HFF-Myc (cell line): ENCODE results near the gene SAXO2.
"Not testable (repeated sequence)": the region's sequence is repeated elsewhere in the genome, so short reads cannot be mapped to it uniquely, and the experiment has no call there.

Experiments
- DNase-seq: peaks from one replicate; pipeline ENCODE4 v3.0.0-alpha.2; 2011; ENCODE audit warnings: low read depth; ENCODE audit errors: extremely low read depth
- H3K4me3 ChIP-seq: replicated peaks from 2 replicates; pipeline ENCODE4 v1.5.1; 2011; ENCODE audit warnings: low read depth, mild to moderate bottlenecking, control low read depth, low read length
- CTCF ChIP-seq: IDR thresholded peaks from 2 replicates; pipeline ENCODE4 v1.5.1; 2012; ENCODE audit warnings: mild to moderate bottlenecking, low read depth, low read length, control low read depth; ENCODE audit errors: missing control alignments

Gene SAXO2

DNA sequence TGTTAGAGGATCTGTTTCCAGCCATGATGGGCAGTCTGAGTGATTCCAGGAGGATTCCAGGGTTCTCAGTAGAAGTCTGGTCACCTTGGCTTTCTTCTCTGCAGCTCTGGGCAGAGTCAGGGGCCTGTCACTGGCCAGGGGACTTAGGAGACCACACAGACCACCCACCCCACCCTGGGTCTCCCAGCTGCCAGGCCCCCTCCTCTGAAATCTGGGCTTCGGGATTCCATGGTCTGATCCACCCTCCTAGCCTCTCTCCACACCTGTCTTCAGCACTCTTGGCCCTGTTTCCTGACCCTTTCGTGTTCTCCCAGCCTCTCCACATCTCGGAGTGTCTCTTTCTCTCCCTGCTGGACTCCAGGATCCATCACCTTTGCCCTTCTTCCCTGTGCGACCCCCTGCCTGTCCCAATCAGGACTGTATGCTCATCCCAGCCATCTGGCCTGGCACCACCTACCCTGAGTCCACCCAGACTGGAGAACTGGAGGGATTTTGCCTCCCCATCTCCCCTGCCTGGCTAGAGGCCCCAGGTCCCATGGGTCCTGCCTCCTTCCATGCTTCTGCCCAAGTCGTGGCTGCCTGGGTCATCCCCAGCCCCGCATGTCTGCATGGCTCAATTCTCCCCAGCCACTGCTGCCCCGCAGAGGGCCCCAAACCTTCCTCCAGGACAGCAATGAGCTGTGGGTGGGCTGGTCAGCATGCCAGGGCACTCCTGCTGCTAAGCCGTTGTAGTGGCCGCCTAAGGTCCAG lies 52.3 kb downstream of the SAXO2 start:
- DNase-seq = no peak
- no peak for TF ChIP-seq CTCF
- no peak overlapping the region for H3K4me3 ChIP-seq

DNA sequence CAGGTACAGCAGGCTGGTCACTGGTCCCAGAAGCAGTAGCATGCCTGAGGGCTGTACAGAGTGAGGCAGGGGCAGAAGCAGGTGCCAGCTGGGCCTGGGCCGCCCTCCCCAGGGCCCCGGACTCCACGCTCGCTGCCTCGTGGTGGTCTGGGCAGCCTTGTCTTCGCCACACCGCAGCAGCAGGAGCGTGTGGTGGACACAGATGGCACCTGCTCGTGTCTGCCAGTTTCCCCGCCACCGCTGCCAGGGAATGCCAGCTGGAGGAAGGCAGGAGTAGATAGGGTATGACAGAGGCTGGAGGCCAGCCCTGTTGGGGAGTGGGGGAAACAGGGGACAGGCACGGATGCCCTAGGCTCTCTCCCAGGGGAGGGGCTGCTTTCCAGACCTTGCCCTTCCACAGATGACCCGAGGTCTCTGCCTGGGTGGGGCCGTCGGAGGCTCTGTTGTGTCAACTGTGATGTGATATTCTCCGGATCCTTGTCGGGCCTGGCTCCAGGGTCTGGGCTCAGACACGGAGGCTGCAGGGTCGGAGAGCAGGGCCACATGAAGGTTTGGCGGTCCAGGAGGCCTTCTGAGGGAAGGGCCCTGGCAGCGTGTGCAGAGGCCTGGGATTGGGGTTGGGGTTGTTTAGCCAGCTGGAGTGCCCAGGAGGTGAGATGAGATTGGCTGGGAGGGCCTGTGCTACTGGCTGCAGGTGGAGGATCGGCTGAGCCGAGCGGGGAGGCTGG lies 53.1 kb downstream of the SAXO2 start:
- no peak overlapping the region for H3K4me3 ChIP-seq
- no peak for DNase-seq
- no peak for TF ChIP-seq CTCF

- DNase-seq, H3K4me3 ChIP-seq: not testable (repeated sequence)
These were observed 53.9 kb downstream of the SAXO2 start for GRCh38 chr15:82316247-82317090.

- DNase-seq = no peak
- H3K4me3 ChIP-seq = no peak overlapping the region
- TF ChIP-seq CTCF = no peak
These were observed 54.5 kb downstream of the SAXO2 start for GRCh38 chr15:82317091-82317489.

DNA sequence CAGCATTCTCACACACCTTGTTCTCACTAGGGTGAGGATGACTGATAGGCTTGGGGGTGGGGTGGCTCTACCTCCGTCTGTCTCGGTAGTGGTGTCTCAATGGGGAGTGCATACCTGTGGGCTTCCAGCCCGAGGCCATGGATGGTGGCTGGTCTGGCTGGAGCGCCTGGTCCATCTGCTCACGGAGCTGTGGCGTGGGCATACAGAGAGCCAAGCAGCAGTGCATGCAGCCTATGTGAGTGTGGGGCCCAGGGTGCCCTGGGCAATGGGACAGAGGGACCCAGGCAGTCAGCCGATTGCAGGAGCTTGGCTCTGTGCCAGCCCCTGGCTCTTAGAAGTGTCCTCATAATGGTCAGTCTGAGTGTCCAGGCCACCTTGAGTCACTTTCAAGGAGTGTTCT lies 54.9 kb downstream of the SAXO2 start:
- not testable (repeated sequence) for H3K4me3 ChIP-seq, DNase-seq

DNA sequence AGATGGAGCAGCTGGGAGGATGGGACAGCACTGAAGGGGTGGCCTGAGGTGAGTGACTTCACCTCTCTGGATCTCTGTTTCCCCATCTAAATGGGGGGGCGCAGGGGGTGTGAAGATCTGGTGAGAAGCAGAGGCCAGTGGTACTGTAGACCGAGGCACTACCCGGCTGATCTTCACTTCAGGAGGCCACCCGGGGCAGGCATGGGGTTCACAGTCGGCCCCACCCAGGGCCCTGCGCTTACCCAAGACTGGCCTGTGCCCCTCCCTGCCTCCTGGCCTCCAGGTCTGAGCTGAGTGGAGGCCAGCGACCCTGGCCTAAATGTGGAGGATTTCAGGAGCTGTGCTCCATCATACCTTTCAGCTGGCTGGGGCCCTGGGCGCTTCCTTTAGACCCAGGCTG lies 55.7 kb downstream of the SAXO2 start:
- H3K4me3 ChIP-seq, DNase-seq: not testable (repeated sequence)

DNA sequence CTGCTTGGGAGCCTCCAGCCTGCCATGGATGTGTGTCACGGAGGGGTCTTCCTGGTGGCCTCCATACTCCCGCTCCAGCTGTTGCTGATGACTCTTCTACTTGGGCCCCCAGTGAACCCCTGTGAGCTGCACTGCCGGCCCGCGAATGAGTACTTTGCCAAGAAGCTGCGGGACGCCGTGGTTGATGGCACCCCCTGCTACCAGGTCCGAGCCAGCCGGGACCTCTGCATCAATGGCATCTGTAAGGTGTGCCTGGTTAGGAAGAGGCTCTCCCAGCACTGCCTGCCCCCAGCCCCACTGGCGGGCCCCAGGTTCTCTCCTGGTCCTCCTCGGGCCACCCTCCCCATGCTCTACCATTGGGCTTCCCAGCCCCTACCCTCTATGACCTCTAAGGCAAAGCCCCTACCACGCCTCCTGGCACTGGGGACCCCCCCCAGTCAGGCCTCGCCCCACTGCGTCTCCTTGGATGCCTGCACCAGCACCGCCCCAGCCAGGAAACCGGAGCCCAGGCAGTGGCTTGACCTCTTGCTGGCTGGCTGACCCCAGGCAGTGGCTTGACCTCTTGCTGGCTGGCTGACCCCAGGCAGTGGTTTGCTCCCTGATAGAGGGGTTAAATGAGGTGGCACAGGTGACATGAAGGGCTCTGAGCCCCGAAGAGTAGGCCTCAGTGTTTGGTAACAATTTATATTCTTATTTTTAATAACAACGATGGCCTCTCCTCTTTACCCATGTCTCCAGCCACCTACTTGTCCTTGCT lies 57.1 kb downstream of the SAXO2 start:
- not testable (repeated sequence) for DNase-seq, H3K4me3 ChIP-seq

GRCh38 chr15:82320861-82321260 lies 58.2 kb downstream of the SAXO2 start:
- not testable (repeated sequence) for DNase-seq, H3K4me3 ChIP-seq

DNA sequence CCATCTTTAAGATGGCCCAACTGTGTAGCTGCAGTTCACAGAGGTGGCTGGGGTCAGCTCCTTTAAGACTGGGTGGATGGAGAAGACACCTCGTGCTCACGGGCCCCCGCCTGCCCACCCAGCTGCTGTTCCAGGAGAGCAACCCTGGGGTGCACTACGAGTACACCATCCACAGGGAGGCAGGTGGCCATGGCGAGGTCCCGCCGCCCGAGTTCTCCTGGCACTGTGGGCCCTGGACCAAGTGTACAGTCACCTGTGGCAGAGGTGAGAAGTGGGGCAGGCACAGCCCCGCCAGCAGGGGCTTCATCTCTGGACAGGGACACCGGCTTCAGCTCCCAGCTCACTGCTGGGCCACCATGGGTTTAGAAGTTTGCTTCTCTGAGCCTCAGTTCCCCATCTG lies 59.9 kb downstream of the SAXO2 start:
- not testable (repeated sequence) for H3K4me3 ChIP-seq, DNase-seq

DNA sequence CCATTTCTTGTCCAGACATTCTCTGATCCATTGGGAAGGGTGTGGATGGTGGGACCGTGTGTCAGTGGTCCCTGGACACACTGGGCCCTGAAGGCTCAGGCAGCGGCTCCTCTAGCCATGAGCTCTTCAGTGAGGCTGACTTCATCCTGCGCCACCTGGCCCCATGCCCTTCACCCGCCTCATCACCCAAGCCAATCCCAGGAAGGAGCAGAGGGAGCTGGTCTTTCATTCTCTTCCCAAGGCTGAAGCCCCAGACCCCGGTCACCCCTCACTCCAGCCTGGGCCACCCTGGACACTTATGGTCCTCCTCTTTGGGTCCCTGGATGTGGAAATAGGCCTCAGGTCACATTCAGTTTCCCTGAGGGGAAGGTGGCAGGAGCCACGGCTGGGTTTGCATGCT lies 62.2 kb downstream of the SAXO2 start:
- not testable (repeated sequence) for DNase-seq, H3K4me3 ChIP-seq

DNA sequence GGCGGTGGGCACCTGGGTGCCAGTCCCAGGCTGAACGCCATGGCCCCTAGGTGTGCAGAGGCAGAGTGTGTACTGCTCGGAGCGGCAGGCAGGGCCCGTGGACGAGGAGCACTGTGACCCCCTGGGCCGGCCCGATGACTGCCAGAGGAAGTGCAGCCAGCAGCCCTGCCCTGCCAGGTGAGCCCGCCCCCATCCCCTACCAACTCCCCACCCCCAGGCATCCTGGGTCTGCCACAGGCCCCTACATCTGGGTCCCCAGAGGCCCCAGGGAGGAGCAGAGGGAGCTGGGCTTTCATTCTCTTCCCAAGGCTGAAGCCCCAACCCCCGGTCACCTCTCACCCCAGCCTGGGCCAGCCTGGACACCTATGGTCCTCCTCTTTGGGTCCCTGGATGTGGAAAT lies 63.0 kb downstream of the SAXO2 start:
- not testable (repeated sequence) for DNase-seq, H3K4me3 ChIP-seq

DNA sequence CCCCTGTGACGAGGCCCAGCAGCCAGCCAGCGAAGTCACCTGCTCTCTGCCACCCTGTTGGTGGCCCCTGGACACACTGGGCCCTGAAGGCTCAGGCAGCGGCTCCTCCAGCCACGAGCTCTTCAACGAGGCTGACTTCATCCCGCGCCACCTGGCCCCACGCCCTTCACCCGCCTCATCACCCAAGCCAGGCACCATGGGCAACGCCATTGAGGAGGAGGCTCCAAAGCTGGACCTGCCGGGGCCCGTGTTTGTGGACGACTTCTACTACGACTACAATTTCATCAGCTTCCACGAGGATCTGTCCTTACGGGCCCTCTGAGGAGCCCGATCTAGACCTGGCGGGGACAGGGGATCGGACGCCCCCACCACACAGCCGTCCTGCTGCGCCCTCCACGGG lies 64.3 kb downstream of the SAXO2 start:
- DNase-seq = not testable (repeated sequence)

DNA sequence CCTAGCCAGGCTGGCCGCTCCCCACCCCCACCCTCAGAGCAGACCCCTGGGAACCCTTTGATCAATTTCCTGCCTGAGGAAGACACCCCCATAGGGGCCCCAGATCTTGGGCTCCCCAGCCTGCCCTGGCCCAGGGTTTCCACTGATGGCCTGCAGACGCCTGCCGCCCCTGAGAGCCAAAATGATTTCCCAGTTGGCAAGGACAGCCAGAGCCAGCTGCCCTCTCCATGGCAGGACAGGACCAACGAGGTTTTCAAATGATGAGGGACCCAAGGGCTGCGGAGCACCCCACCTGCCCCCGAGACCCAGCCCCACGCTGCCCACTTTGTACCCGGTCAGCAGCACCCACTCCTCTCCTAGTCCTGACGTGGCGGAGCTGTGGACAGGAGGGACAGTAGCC lies 64.8 kb downstream of the SAXO2 start:
- not testable (repeated sequence) for DNase-seq

More for the DNA sequence above, 64.3 kb downstream of the SAXO2 start:
- H3K4me3 ChIP-seq = not testable (repeated sequence)

GRCh38 chr15:82329039-82329438 lies 66.4 kb downstream of the SAXO2 start:
- DNase-seq, H3K4me3 ChIP-seq: not testable (repeated sequence)

More for the DNA sequence above, 64.8 kb downstream of the SAXO2 start:
- H3K4me3 ChIP-seq = not testable (repeated sequence)
